Karpas-422 (cell line): ENCODE results near the gene CCNG1. TPM values are rescaled to one million over a fixed set of nuclear protein-coding genes. Genes with fewer than 3 reads are reported as not detected.

Experiments
- DNase-seq: peaks from one replicate; pipeline ENCODE4 v3.0.0-alpha.2; 2015
- H2AFZ ChIP-seq: fragments of 200-600 bp; sonication (generic); 2 replicates; pipeline ENCODE4 v1.6.1; 2014; ENCODE audit warnings: antibody characterized with exemption, low read length, mixed read lengths
- H3K27ac ChIP-seq: fragments of 200-600 bp; sonication (generic); 2 replicates; pipeline ENCODE4 v1.5.1; 2014; ENCODE audit warnings: mild to moderate bottlenecking, low read length, moderate library complexity
- H3K27me3 ChIP-seq: fragments of 200-600 bp; sonication (generic); 2 replicates; pipeline ENCODE4 v1.6.1; 2014; ENCODE audit warnings: low read length, mixed read lengths
- H3K36me3 ChIP-seq: fragments of 200-600 bp; sonication (generic); 2 replicates; pipeline ENCODE4 v1.6.1; 2014; ENCODE audit warnings: low read length, mixed read lengths; ENCODE audit not compliant: insufficient read depth
- H3K4me1 ChIP-seq: fragments of 200-600 bp; sonication (generic); 2 replicates; pipeline ENCODE4 v1.6.1; 2014; ENCODE audit warnings: mild to moderate bottlenecking, low read length, mixed read lengths
- H3K4me2 ChIP-seq: fragments of 200-600 bp; sonication (generic); 2 replicates; pipeline ENCODE4 v1.6.1; 2014; ENCODE audit warnings: low read length, low read depth, mild to moderate bottlenecking; ENCODE audit not compliant: poor library complexity, severe bottlenecking
- H3K4me3 ChIP-seq: fragments of 200-600 bp; sonication (generic); 2 replicates; pipeline ENCODE4 v1.5.1; 2014; ENCODE audit warnings: mild to moderate bottlenecking, antibody characterized with exemption, low read length, mixed read lengths
- H3K79me2 ChIP-seq: fragments of 200-600 bp; sonication (generic); 2 replicates; pipeline ENCODE4 v1.6.1; 2014; ENCODE audit warnings: mild to moderate bottlenecking, low read length, mixed read lengths
- H3K9ac ChIP-seq: fragments of 200-600 bp; sonication (generic); 2 replicates; pipeline ENCODE4 v1.6.0; 2014; ENCODE audit warnings: low read length
- H3K9me2 ChIP-seq: fragments of 200-600 bp; sonication (generic), shearing (Covaris generic); replicated peaks from 2 replicates; pipeline ENCODE4 v1.6.0; 2014; ENCODE audit warnings: mild to moderate bottlenecking, low read length, moderate library complexity; ENCODE audit not compliant: insufficient read depth
- H3K9me3 ChIP-seq: fragments of 300-700, 200-600 bp; sonication (generic); 2 replicates; pipeline ENCODE4 v1.6.1; 2014; ENCODE audit warnings: low read length, mixed read lengths
- H4K20me1 ChIP-seq: fragments of 200-600 bp; sonication (generic); 2 replicates; pipeline ENCODE4 v1.6.1; 2014; ENCODE audit warnings: mild to moderate bottlenecking, antibody characterized with exemption, low read length, low read depth; ENCODE audit not compliant: insufficient read depth
- total RNA-seq: library from RNA; depleted of rRNA; stranded (reverse); fragments of >200 nt; shearing (Covaris generic); gene quantifications from 2 replicates; pipeline ENCODE4 v1.2.3, GENCODE V29; 2014; ENCODE audit warnings: low replicate concordance

CCNG1 gene
- total RNA-seq, 1 experiment from 2014 or later = 270 TPM

DNA sequence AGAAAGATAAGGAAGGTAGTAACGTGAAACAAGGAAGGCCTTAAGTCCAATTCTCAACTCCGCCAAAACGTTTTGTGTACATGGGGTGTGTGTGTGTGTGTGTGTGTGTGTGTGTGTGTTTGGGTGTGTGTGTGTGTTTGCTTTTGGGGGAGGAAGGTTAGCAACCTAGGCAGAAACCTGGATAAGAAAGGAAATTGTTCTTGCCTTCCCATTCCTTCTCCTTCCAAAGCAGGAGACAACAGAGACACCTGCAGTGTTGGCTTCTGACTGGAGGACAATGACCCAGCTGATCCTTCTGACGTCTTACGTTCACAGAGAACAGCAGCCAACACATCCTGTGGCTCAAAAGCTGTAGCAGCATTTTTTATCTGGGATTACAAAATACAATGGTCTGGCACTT is 4.1 kb upstream of the CCNG1 start:
- H3K4me2 ChIP-seq = no peak overlapping the region
- H2AFZ ChIP-seq = no peak overlapping the region
- DNase-seq = no peak

DNA sequence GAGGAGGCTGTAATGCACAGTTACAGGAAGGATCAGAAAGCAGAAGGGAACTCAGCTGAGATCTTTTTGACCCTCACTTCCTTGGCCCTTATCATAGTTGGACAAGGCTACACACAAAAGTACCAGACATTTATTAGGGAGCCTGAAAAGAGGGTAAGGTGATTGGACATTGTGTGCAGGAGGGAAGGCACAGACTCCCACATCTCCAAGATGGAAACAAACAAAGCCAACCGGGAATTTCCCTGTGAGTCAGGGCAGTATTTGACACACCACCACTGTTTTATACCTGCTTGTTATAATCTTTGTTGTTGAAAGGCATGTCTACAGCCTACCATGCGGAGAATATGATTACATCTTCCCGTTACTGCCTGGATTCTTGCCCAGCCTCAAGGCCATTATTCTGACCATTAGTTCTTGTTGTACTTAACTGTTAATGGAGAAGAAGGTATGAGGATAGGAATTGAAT is 3.0 kb upstream of the CCNG1 start:
- Histone ChIP-seq H3K9ac (no peak overlapping the region), H3K79me2 (peaks cover 20% of the 10 kb centered on the region), H2AFZ (no peak overlapping the region)

More for the DNA sequence above, 4.1 kb upstream of the CCNG1 start:
- Histone ChIP-seq H3K79me2 (peaks cover 8% of the 10 kb centered on the region), H3K27ac (no peak overlapping the region), H3K9me2 (no peaks in the 10 kb centered on the region), H3K9me3 (no peaks in the 10 kb centered on the region), H3K9ac (no peak overlapping the region), H3K4me1 (peaks cover 14% of the 10 kb centered on the region), H3K36me3 (no peaks in the 10 kb centered on the region), H3K4me3 (no peak overlapping the region), H3K27me3 (no peaks in the 10 kb centered on the region), H4K20me1 (no peaks in the 10 kb centered on the region)

DNA sequence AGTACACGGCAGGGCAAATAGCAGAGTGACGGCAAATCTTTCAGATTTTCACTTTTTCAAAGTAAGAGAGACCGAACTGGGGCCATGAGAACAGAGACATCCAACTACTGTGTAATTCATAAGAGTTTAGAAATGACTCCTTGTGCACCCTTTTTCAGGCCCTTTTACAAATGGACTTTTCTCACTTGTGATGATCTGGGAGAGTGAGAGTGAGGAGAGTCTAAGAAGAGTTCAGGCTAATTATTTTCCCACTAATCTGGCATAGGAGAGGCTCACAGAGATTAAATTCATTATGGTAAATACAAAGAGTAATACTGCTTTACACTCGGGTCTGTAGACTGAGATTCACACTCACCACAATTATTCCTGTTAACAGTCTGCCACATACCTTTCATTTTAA is 880 bp upstream of the CCNG1 start:
- DNase-seq = no peak
- Histone ChIP-seq H3K9me2 (no peaks in the 10 kb centered on the region), H3K9ac (peak overlapping the region; percentile 70)

More for the DNA sequence above, 3.0 kb upstream of the CCNG1 start:
- no peak for DNase-seq
- Histone ChIP-seq H3K4me3 (no peak overlapping the region), H4K20me1 (no peaks in the 10 kb centered on the region), H3K27ac (no peak overlapping the region), H3K9me2 (no peaks in the 10 kb centered on the region), H3K27me3 (no peaks in the 10 kb centered on the region), H3K4me1 (peaks cover 25% of the 10 kb centered on the region), H3K4me2 (no peak overlapping the region), H3K36me3 (peaks cover 4% of the 10 kb centered on the region; the same call in 1 of the 2 replicates), H3K9me3 (no peaks in the 10 kb centered on the region)

DNA sequence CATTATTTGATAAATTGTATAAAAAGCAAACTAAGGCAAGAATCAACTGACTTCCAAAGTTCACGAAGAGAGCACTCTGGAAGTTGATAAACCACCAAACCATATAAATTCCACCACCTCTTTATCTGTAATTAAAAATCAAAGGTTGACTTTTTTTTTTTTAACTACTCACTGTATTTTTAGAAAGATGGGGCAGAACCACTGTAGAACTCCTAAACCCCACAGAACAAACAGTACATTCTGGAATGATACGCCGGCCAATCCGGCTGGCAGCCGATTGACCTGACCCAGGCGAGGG is 435 bp upstream of the CCNG1 start:
- H3K9me3 ChIP-seq = no peaks in the 10 kb centered on the region
- no peaks in the 10 kb centered on the region for H4K20me1 ChIP-seq
- H3K4me1 ChIP-seq = peaks cover 26% of the 10 kb centered on the region
- peak overlapping the region; percentile 96 for H3K4me3 ChIP-seq
- no peaks in the 10 kb centered on the region for H3K9me2 ChIP-seq
- no peak for DNase-seq
- H3K27me3 ChIP-seq = no peaks in the 10 kb centered on the region
- H3K27ac ChIP-seq = peak overlapping the region; percentile 22; the same call in 1 of the 2 replicates
- H3K9ac ChIP-seq = peak overlapping the region; percentile 70
- peak overlapping the region; percentile 96 for H2AFZ ChIP-seq
- H3K36me3 ChIP-seq = peaks cover 19% of the 10 kb centered on the region; the same call in 1 of the 2 replicates
- peaks cover 37% of the 10 kb centered on the region for H3K79me2 ChIP-seq
- peak overlapping the region; percentile 82 for H3K4me2 ChIP-seq

More for the DNA sequence above, 880 bp upstream of the CCNG1 start:
- peak overlapping the region; percentile 22; the same call in 1 of the 2 replicates for H3K27ac ChIP-seq
- peak overlapping the region; percentile 82 for H3K4me2 ChIP-seq
- H3K4me3 ChIP-seq = peak overlapping the region; percentile 96
- peaks cover 26% of the 10 kb centered on the region for H3K4me1 ChIP-seq
- peak overlapping the region; percentile 96 for H2AFZ ChIP-seq
- peaks cover 14% of the 10 kb centered on the region; the same call in 1 of the 2 replicates for H3K36me3 ChIP-seq
- no peaks in the 10 kb centered on the region for H3K9me3 ChIP-seq
- H4K20me1 ChIP-seq = no peaks in the 10 kb centered on the region
- peaks cover 37% of the 10 kb centered on the region for H3K79me2 ChIP-seq
- H3K27me3 ChIP-seq = no peaks in the 10 kb centered on the region

DNA sequence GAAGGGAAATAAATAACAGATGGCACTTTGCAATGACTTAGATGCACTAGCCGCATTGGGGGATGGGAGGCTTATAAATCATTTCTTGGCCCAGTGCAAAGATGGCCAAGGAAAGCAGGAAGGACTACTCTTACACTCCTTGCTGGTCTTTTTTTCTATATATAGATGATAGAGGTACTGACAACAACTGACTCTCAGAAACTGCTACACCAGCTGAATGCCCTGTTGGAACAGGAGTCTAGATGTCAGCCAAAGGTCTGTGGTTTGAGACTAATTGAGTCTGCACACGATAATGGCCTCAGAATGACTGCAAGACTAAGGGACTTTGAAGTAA is 1.7 kb downstream of the CCNG1 start:
- H3K9me2 ChIP-seq = no peaks in the 10 kb centered on the region
- H2AFZ ChIP-seq = no peak overlapping the region
- H3K27ac ChIP-seq = no peak overlapping the region
- peaks cover 26% of the 10 kb centered on the region for H3K4me1 ChIP-seq
- H3K27me3 ChIP-seq = no peaks in the 10 kb centered on the region
- peaks cover 37% of the 10 kb centered on the region for H3K36me3 ChIP-seq
- H3K79me2 ChIP-seq = peaks cover 41% of the 10 kb centered on the region
- H3K4me2 ChIP-seq = peak overlapping the region; percentile 82
- H3K9ac ChIP-seq = no peak overlapping the region
- no peak for DNase-seq
- no peaks in the 10 kb centered on the region for H3K9me3 ChIP-seq
- H4K20me1 ChIP-seq = no peaks in the 10 kb centered on the region
- no peak overlapping the region for H3K4me3 ChIP-seq

DNA sequence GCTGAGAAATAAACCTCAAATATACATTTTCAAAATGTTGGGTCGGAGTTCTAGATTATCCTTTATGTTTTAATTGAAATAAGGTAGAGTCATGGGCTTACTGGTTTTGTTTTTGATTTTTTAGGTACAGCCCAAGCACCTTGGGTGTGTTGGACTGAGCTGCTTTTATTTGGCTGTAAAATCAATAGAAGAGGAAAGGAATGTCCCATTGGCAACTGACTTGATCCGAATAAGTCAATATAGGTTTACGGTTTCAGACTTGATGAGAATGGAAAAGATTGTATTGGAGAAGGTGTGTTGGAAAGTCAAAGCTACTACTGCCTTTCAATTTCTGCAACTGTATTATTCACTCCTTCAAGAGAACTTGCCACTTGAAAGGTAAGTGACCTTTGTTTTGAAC is 3.6 kb downstream of the CCNG1 start:
- Histone ChIP-seq H3K9me3 (no peaks in the 10 kb centered on the region), H3K36me3 (peaks cover 48% of the 10 kb centered on the region), H3K9ac (no peak overlapping the region), H3K27ac (no peak overlapping the region), H3K4me1 (peaks cover 26% of the 10 kb centered on the region), H3K4me3 (no peak overlapping the region), H3K79me2 (peaks cover 41% of the 10 kb centered on the region), H3K27me3 (no peaks in the 10 kb centered on the region), H3K9me2 (no peaks in the 10 kb centered on the region), H3K4me2 (no peak overlapping the region), H2AFZ (no peak overlapping the region), H4K20me1 (no peaks in the 10 kb centered on the region)
- no peak for DNase-seq

DNA sequence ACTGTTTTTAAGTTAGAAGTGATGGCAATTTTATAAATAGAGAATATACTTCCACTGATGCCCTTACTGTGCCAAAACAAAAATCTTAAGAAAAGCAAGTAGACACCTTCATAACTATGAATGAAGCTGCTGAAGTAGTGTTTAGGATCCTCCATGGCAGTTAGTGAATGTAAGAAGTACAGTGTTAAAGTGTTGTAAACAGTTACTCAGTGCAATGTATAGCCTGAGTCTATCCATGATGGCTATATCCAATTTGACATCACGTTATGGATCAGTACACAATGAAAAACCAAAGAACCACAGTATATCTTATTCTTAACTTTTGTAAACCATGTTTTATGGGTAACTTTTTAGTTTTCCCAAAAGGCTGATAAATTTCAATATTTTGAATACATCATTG is 7.1 kb downstream of the CCNG1 start:
- H3K9me3 ChIP-seq = no peaks in the 10 kb centered on the region
- H3K27me3 ChIP-seq = no peaks in the 10 kb centered on the region
- H3K27ac ChIP-seq = no peak overlapping the region
- H3K4me2 ChIP-seq = no peak overlapping the region
- H3K4me3 ChIP-seq = no peak overlapping the region
- peaks cover 26% of the 10 kb centered on the region for H3K79me2 ChIP-seq
- no peak overlapping the region for H3K9ac ChIP-seq
- H4K20me1 ChIP-seq = no peaks in the 10 kb centered on the region
- H3K4me1 ChIP-seq = peaks cover under 1% of the 10 kb centered on the region; the same call in 1 of the 2 replicates
- DNase-seq = no peak
- H3K36me3 ChIP-seq = peaks cover 70% of the 10 kb centered on the region
- no peak overlapping the region for H2AFZ ChIP-seq
- no peaks in the 10 kb centered on the region for H3K9me2 ChIP-seq

DNA sequence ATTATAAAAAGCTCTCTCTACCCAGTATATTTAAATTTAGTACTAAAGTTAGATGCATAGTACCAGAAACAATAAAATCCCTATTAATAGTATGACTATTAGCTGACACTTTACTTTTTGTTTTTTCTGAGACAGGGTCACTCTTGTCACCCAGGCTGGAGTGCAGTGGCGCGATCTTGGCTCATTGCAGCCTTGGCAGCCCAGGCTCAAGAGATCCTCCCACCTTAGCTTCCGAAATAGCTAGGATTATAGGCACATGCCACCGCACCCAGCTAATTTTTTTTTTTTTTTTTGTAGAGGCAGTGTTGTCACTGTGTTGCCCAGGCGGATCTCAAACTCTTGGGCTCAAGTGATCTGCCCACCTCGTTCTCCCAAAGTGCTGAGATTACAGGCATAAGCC is 8.0 kb downstream of the CCNG1 start:
- no peak overlapping the region for H3K9ac ChIP-seq
- H4K20me1 ChIP-seq = no peaks in the 10 kb centered on the region
- H3K9me3 ChIP-seq = no peaks in the 10 kb centered on the region
- H3K4me2 ChIP-seq = no peak overlapping the region
- peaks cover 18% of the 10 kb centered on the region for H3K79me2 ChIP-seq
- H3K4me1 ChIP-seq = no peaks in the 10 kb centered on the region
- no peaks in the 10 kb centered on the region for H3K27me3 ChIP-seq
- DNase-seq = no peak
- H2AFZ ChIP-seq = no peak overlapping the region
- H3K9me2 ChIP-seq = no peaks in the 10 kb centered on the region
- H3K4me3 ChIP-seq = no peak overlapping the region
- H3K27ac ChIP-seq = no peak overlapping the region
- peaks cover 70% of the 10 kb centered on the region for H3K36me3 ChIP-seq

DNA sequence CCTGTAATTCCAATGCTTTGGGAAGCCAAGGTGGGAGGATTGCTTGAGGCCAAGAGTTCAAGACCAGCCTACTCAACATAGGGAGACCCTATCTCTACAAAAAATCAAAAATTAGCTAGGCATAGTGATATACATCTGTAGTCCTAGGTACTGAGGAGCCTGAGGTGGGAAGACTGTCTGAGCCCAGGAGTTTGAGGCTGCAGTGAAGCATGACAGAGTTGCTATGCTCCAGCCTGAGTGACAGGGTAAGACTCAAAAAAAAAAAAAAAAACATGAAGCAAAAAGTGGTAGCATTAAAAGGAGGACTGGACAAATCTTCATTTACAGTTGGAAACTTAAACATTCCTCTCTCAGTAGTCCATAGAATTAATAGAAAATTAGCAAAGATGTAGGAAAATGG is 9.8 kb downstream of the CCNG1 start:
- Histone ChIP-seq H3K36me3 (peaks cover 57% of the 10 kb centered on the region), H3K4me2 (no peak overlapping the region), H4K20me1 (no peaks in the 10 kb centered on the region), H3K4me1 (no peaks in the 10 kb centered on the region), H2AFZ (no peak overlapping the region), H3K9ac (no peak overlapping the region), H3K9me2 (no peaks in the 10 kb centered on the region), H3K27ac (no peak overlapping the region), H3K27me3 (no peaks in the 10 kb centered on the region), H3K79me2 (peaks cover 10% of the 10 kb centered on the region), H3K4me3 (no peak overlapping the region), H3K9me3 (no peaks in the 10 kb centered on the region)
- DNase-seq = no peak
